ENCODE measurements around the gene ANO5.

GRCh38 chr11:22244986-22245592 is 52.2 kb downstream of the ANO5 start:
- TF ChIP-seq CEBPB (IDR thresholded peaks at IDR 0.05; ENCODE audit: low read depth) (no peak), CTCF (IDR thresholded peaks at IDR 0.05 in 2 of 3, conservative IDR thresholded peaks at IDR 0.05 in 1 of 3; ENCODE audit: borderline replicate concordance in 1 of 3, insufficient read depth in 1 of 3, low read depth in 2 of 3, low read length in 2 of 3) (peak; percentile 20 to 54 (median 50); a peak in 5 of 6 replicates), EZH2 (IDR thresholded peaks at IDR 0.05) (no peak), POLR2AphosphoS5 (IDR thresholded peaks at IDR 0.05; ENCODE audit: low read depth, low read length) (no peak), SIN3A (IDR thresholded peaks at IDR 0.05; ENCODE audit: low read depth) (no peak), YY1 (IDR thresholded peaks at IDR 0.05; ENCODE audit: extremely low read depth, insufficient replicate concordance, low read depth, low read length) (no peak), POLR2A (IDR thresholded peaks at IDR 0.05; ENCODE audit: borderline replicate concordance, extremely low read depth, insufficient read depth, insufficient read length) (no peak), ATF3 (IDR thresholded peaks at IDR 0.05) (no peak), MAX (IDR thresholded peaks at IDR 0.05) (no peak), RAD21 (IDR thresholded peaks at IDR 0.05; ENCODE audit: low read depth) (peak; percentile 28; the same call in 1 of the 2 replicates), ZFX (IDR thresholded peaks at IDR 0.05) (no peak), SRF (IDR thresholded peaks at IDR 0.05; ENCODE audit: low read depth) (no peak)

All from HCT116 (cell line).